OCI-LY7 (cell line): ENCODE measurements around the gene DLAT.

Source experiments
- CTCF ChIP-seq: fragments of 200-600 bp; sonication (generic); conservative IDR thresholded peaks from 2 replicates; pipeline ENCODE4 v1.5.1; 2014; ENCODE audit warnings: mild to moderate bottlenecking, antibody characterized with exemption, low read length, moderate library complexity, mixed read lengths
- EZH2phosphoT487 ChIP-seq: fragments of 200-600 bp; sonication (generic); IDR thresholded peaks from 2 replicates; pipeline ENCODE4 v1.6.1; 2018; ENCODE audit warnings: low read depth, borderline replicate concordance, mild to moderate bottlenecking, mixed run types, antibody characterized with exemption, low read length, moderate library complexity, mixed read lengths

DNA sequence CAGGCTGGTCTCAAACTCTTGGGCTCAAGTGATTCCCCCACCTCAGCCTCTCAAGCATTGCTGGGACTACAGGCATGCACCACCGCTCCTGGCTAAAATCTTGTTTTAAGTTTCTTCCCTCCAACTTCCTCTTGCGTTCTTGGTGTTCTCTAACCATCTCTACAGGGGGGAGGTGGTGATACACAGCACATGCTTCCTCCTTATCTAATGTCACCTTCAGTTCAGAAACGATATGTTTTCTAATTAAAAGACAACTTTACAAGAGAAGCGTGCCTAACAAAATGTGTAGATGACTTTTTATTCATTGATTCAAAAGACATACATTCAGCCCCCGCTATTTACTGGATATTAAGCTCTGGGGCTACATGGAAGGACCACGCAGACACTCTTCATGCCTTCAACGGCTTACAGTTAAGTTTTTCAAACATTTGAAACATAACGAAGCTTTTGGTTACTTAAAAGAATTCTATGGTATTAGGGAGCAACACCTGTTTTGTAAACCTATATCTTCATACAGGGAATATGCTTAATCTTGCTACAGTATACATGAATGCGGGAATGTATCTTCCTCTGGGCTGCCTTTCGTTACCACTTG, 933 bp upstream of the DLAT start:
- TF ChIP-seq CTCF (no peak), EZH2phosphoT487 (no peak)
